Mammary epithelial cell (primary cell): ENCODE data around the gene GPR39.

Source experiments
- EZH2 ChIP-seq: IDR thresholded peaks from 2 replicates; pipeline ENCODE4 v1.6.1; 2012; ENCODE audit warnings: low read length, inconsistent platforms, borderline replicate concordance
- TF ChIP-seq, protein P1 (sequence below), 2 donors: IDR thresholded peaks in 1 of 2; conservative IDR thresholded peaks in 1 of 2; 2 replicates each; pipeline ENCODE4 v1.5.1; 2011 to 2012; ENCODE audit warnings: inconsistent platforms in 2 of 2, low read length in 2 of 2, mild to moderate bottlenecking in 2 of 2, control low read depth in 1 of 2, low read depth in 1 of 2; ENCODE audit not compliant: insufficient read depth in 1 of 2; ENCODE audit errors: extremely low read depth in 1 of 2

DNA sequence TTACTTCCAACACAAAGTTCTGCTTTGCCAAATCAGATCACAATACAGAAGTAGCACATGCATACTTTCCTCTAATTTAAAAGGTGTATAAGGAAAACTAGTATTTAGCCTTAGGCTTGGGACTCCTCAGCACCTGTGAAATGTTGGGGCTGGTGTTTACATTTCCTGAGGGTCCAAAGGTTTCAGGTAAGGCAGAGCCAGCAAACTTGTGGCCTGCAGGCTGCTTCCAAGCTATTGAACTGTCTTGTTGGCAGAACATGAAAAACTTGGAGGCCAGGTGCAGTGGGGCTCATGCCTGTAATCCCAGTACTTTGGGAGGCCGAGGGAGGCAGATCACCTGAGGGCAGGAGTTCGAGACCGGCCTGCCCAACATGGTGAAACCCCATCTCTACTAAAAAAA lies 26.5 kb upstream of the GPR39 start:
- TF ChIP-seq, protein P1, sequence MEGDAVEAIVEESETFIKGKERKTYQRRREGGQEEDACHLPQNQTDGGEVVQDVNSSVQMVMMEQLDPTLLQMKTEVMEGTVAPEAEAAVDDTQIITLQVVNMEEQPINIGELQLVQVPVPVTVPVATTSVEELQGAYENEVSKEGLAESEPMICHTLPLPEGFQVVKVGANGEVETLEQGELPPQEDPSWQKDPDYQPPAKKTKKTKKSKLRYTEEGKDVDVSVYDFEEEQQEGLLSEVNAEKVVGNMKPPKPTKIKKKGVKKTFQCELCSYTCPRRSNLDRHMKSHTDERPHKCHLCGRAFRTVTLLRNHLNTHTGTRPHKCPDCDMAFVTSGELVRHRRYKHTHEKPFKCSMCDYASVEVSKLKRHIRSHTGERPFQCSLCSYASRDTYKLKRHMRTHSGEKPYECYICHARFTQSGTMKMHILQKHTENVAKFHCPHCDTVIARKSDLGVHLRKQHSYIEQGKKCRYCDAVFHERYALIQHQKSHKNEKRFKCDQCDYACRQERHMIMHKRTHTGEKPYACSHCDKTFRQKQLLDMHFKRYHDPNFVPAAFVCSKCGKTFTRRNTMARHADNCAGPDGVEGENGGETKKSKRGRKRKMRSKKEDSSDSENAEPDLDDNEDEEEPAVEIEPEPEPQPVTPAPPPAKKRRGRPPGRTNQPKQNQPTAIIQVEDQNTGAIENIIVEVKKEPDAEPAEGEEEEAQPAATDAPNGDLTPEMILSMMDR (conservative IDR thresholded peaks at IDR 0.05 in 1 of 2, IDR thresholded peaks at IDR 0.05 in 1 of 2; ENCODE audit: extremely low read depth in 1 of 2, insufficient read depth in 1 of 2, low read depth in 1 of 2, low read length in 2 of 2) = no peak
- no peak for TF ChIP-seq EZH2
